HCT116 (cell line): Measurements from ENCODE around the gene RTN4. TPM values are rescaled to one million over a fixed set of nuclear protein-coding genes. Genes with fewer than 3 reads are reported as not detected.

Experiments used
- ATAC-seq: fragments of 200-7000 bp; cut with Tn5 transposase; 2 replicates; pipeline ENCODE4 v1.9.1; 2020; ENCODE audit warnings: mild to moderate bottlenecking, moderate library complexity
- BruUV-seq: library from RNA; stranded (reverse); fragments of 400-500 nt; replicated peaks from 2 replicates; lab custom pipeline; 2021; lab: Mats Ljungman, UMichigan
- CTCF ChIA-PET: fragments of 300-600 bp; sonication (Branson Sonifier 250); formaldehyde crosslinking; loops from one replicate; lab custom pipeline; 2021; ENCODE audit warnings: antibody characterized with exemption; lab: Charles Lee
- POLR2A ChIA-PET: fragments of 300-600, 350-600 bp; sonication (Branson Sonifier 250); formaldehyde crosslinking; loops from one replicate; lab custom pipeline; 2021; ENCODE audit warnings: antibody characterized with exemption; lab: Charles Lee
- RAD21 ChIA-PET, 2 experiments: fragments of 300-600 bp; sonication (Branson Sonifier 250); formaldehyde crosslinking; loops; one replicate each; lab custom pipeline; 2023; ENCODE audit warnings: low total read pairs in 2 of 2; ENCODE audit not compliant: uncharacterized antibody in 2 of 2, unreplicated experiment in 2 of 2, low non-redundant PET in 1 of 2; lab: Charles Lee
- DNase-seq: peaks from one replicate; pipeline ENCODE4 v3.0.0-alpha.2; 2010; ENCODE audit warnings: low read depth, low spot score
- H2AFZ ChIP-seq: fragments of 200-600 bp; shearing (Covaris generic), sonication (generic); 2 replicates; pipeline ENCODE4 v1.6.1; 2017; ENCODE audit warnings: low read depth, mixed run types, mixed read lengths, antibody characterized with exemption, low read length; ENCODE audit not compliant: poor library complexity, severe bottlenecking
- H3K27ac ChIP-seq: 2 replicates; pipeline ENCODE4 v1.5.1; 2012; ENCODE audit warnings: low read depth, low read length
- H3K27me3 ChIP-seq: fragments of 200-600 bp; sonication (generic); 2 replicates; pipeline ENCODE4 v1.6.1; 2016; ENCODE audit warnings: mixed run types, low read length, mixed read lengths; ENCODE audit not compliant: insufficient read depth
- H3K36me3 ChIP-seq, 2 experiments: fragments of 200-500 bp in 1 of 2; fragments of 200-600 bp in 1 of 2; sonication (Bioruptor generic) in 1 of 2; sonication (generic) in 1 of 2; 2 replicates each; pipeline versions ENCODE4 v1.5.1 to v1.6.1; 2014 to 2016; ENCODE audit warnings: low read length in 2 of 2, inconsistent platforms in 1 of 2, mixed read lengths in 1 of 2, mixed run types in 1 of 2; ENCODE audit not compliant: insufficient read depth in 2 of 2, control insufficient read depth in 1 of 2
- H3K4me1 ChIP-seq, 2 experiments: fragments of 200-600 bp in 1 of 2; sonication (generic) in 1 of 2; 2 replicates each; pipeline versions ENCODE4 v1.5.1 to v1.6.1; 2012 to 2017; ENCODE audit warnings: low read length in 2 of 2, inconsistent platforms in 1 of 2, mild to moderate bottlenecking in 1 of 2, mixed read lengths in 1 of 2, mixed run types in 1 of 2, moderate library complexity in 1 of 2; ENCODE audit not compliant: insufficient read depth in 2 of 2, control insufficient read depth in 1 of 2
- H3K4me2 ChIP-seq: fragments of 200-600 bp; sonication (generic); 2 replicates; pipeline ENCODE4 v1.6.1; 2017; ENCODE audit warnings: mixed run types, low read length, mixed read lengths
- H3K4me3 ChIP-seq, 2 experiments: fragments of 200-600 bp in 1 of 2; sonication (generic) in 1 of 2; replicated peaks in 1 of 2; 2 replicates each; pipeline ENCODE4 v1.5.1; 2011 to 2016; ENCODE audit warnings: low read length in 2 of 2, control low read depth in 1 of 2, low read depth in 1 of 2, mild to moderate bottlenecking in 1 of 2, mixed read lengths in 1 of 2, mixed run types in 1 of 2
- H3K79me2 ChIP-seq: fragments of 200-600 bp; sonication (generic); 2 replicates; pipeline ENCODE4 v1.6.1; 2017; ENCODE audit warnings: mild to moderate bottlenecking, mixed run types, low read length, moderate library complexity, mixed read lengths; ENCODE audit not compliant: insufficient read depth
- H3K9ac ChIP-seq: fragments of 200-600 bp; sonication (generic); 2 replicates; pipeline ENCODE4 v1.6.1; 2016; ENCODE audit warnings: low read length, mixed read lengths
- H3K9me2 ChIP-seq: fragments of 200-600 bp; sonication (generic), shearing (Covaris generic); 2 replicates; pipeline ENCODE4 v1.6.1; 2017; ENCODE audit warnings: mixed run types, mild to moderate bottlenecking, moderate library complexity; ENCODE audit not compliant: insufficient read depth
- H3K9me3 ChIP-seq, 2 experiments: fragments of 200-500 bp in 1 of 2; fragments of 200-600 bp in 1 of 2; sonication (Bioruptor generic) in 1 of 2; sonication (generic) in 1 of 2; 2 replicates each; pipeline ENCODE4 v1.6.1; 2014 to 2017; ENCODE audit warnings: low read length in 2 of 2, mixed read lengths in 2 of 2, inconsistent platforms in 1 of 2, low read depth in 1 of 2, mild to moderate bottlenecking in 1 of 2, mixed run types in 1 of 2, moderate library complexity in 1 of 2; ENCODE audit not compliant: control insufficient read depth in 1 of 2, insufficient read depth in 1 of 2
- H4K20me1 ChIP-seq: fragments of 200-600 bp; sonication (generic), shearing (Covaris generic); 2 replicates; pipeline ENCODE4 v1.6.1; 2017; ENCODE audit warnings: mixed run types, mild to moderate bottlenecking, moderate library complexity; ENCODE audit not compliant: insufficient read depth
- ATF3 ChIP-seq: IDR thresholded peaks from 2 replicates; pipeline ENCODE4 v1.6.1; 2012
- CEBPB ChIP-seq: IDR thresholded peaks from 2 replicates; pipeline ENCODE4 v1.6.1; 2012; ENCODE audit warnings: low read depth
- CTCF ChIP-seq, 3 experiments: fragments of 200-600 bp in 1 of 3; sonication (generic) in 1 of 3; IDR thresholded peaks in 2 of 3; conservative IDR thresholded peaks in 1 of 3; 2 replicates each; pipeline ENCODE4 v1.5.1; 2012 to 2017; ENCODE audit warnings: low read depth in 2 of 3, low read length in 2 of 3, antibody characterized with exemption in 1 of 3, borderline replicate concordance in 1 of 3, control low read depth in 1 of 3, mild to moderate bottlenecking in 1 of 3, mixed read lengths in 1 of 3, mixed run types in 1 of 3, moderate library complexity in 1 of 3; ENCODE audit not compliant: insufficient read depth in 1 of 3
- EGR1 ChIP-seq: IDR thresholded peaks from 2 replicates; pipeline ENCODE4 v1.6.1; 2012; ENCODE audit warnings: low read depth
- EZH2 ChIP-seq: fragments of 200-600 bp; sonication (generic); IDR thresholded peaks from 2 replicates; pipeline ENCODE4 v1.6.1; 2017; ENCODE audit warnings: antibody characterized with exemption, mixed run types
- EZH2phosphoT487 ChIP-seq: fragments of 200-600 bp; IDR thresholded peaks from 2 replicates; pipeline ENCODE4 v1.6.1; 2018; ENCODE audit warnings: antibody characterized with exemption, borderline replicate concordance
- JUND ChIP-seq: IDR thresholded peaks from 2 replicates; pipeline ENCODE4 v1.6.1; 2012
- MAX ChIP-seq: IDR thresholded peaks from 2 replicates; pipeline ENCODE4 v1.6.1; 2012
- RAD21 ChIP-seq: IDR thresholded peaks from 2 replicates; pipeline ENCODE4 v1.6.1; 2012; ENCODE audit warnings: low read depth, mild to moderate bottlenecking
- REST ChIP-seq: IDR thresholded peaks from 2 replicates; pipeline ENCODE4 v1.6.1; 2012; ENCODE audit warnings: low read depth
- SRF ChIP-seq: IDR thresholded peaks from 2 replicates; pipeline ENCODE4 v1.6.1; 2012; ENCODE audit warnings: low read depth
- YY1 ChIP-seq: IDR thresholded peaks from 2 replicates; pipeline ENCODE4 v1.6.1; 2011; ENCODE audit warnings: low read length, low read depth, moderate library complexity, mild to moderate bottlenecking; ENCODE audit not compliant: insufficient replicate concordance; ENCODE audit errors: extremely low read depth
- ZBTB33 ChIP-seq: IDR thresholded peaks from 2 replicates; pipeline ENCODE4 v1.6.1; 2011; ENCODE audit warnings: mild to moderate bottlenecking, low read length, moderate library complexity; ENCODE audit not compliant: insufficient replicate concordance; ENCODE audit errors: extremely low read depth
- ZFX ChIP-seq: fragments of 450-650 bp; IDR thresholded peaks from 2 replicates; pipeline ENCODE4 v1.6.1; 2017
- intact Hi-C: fragments of 100-400 bp; cut with micrococcal nuclease; formaldehyde crosslinking; loops from 2 replicates; pipeline ENCODE4 v1.10.0; 2022
- total RNA-seq: library from RNA; stranded (reverse); gene quantifications from one replicate; pipeline ENCODE4 v1.2.1, GENCODE V29; 2021; ENCODE audit not compliant: unreplicated experiment

Gene RTN4
- total RNA-seq, 1 experiment from 2014 or later = 221 TPM

- intact Hi-C loops = loop anchor here (10.0 kb wide), 1 partner anchor 353 kb away; no protein-coding TSS in a partner anchor
- ChIA-PET POLR2A (no interaction called here), CTCF (no interaction called here)
Observed at GRCh38 chr2:55017428-55017827, 32.8 kb downstream of the RTN4 start.

More at GRCh38 chr2:55017428-55017827, 32.8 kb downstream of the RTN4 start:
- RAD21 ChIA-PET = no interaction called here
- DNase-seq (no peak), ATAC-seq (no peak)
- no peak for TF ChIP-seq RAD21
- TF ChIP-seq ZFX = no peak
- no peak for TF ChIP-seq YY1
- TF ChIP-seq REST = no peak
- TF ChIP-seq ATF3 = no peak
- no peak for TF ChIP-seq CEBPB
- no peak for TF ChIP-seq EGR1
- TF ChIP-seq EZH2 = no peak
- no peak for TF ChIP-seq MAX
- TF ChIP-seq CTCF (IDR thresholded peaks at IDR 0.05 in 2 of 3, conservative IDR thresholded peaks at IDR 0.05 in 1 of 3; ENCODE audit: borderline replicate concordance in 1 of 3, insufficient read depth in 1 of 3, low read depth in 2 of 3, low read length in 2 of 3) = no peak
- no peak for TF ChIP-seq SRF
- TF ChIP-seq EZH2phosphoT487 = no peak
- no peak for TF ChIP-seq ZBTB33
- TF ChIP-seq JUND = no peak
- peaks cover 100% of the 10 kb centered on the region for H3K79me2 ChIP-seq
- H3K4me3 ChIP-seq = no peak overlapping the region
- no peak overlapping the region for H3K9ac ChIP-seq
- no peak overlapping the region for H2AFZ ChIP-seq
- peaks cover 22 to 54% of the 10 kb centered on the region in 2 experiments for H3K4me1 ChIP-seq
- BruUV-seq = no TSS peak
- peaks cover 0 to 9% of the 10 kb centered on the region in 2 experiments; a peak in 1 of 4 replicates for H3K36me3 ChIP-seq
- H4K20me1 ChIP-seq = peaks cover 59% of the 10 kb centered on the region; the same call in 1 of the 2 replicates
- no peaks in the 10 kb centered on the region for H3K27me3 ChIP-seq
- no peaks in the 10 kb centered on the region for H3K9me2 ChIP-seq
- no peak overlapping the region for H3K27ac ChIP-seq
- no peaks in the 10 kb centered on the region for H3K9me3 ChIP-seq
- no peak overlapping the region for H3K4me2 ChIP-seq
